Lower leg skin (tissue), 3 donors: ENCODE data around the gene LTBP3.

Experiments used
- CTCF ChIP-seq, 3 donors: fragments of 450-650 bp; IDR thresholded peaks; one replicate each; pipeline ENCODE4 v1.5.1; 2016; ENCODE audit warnings: antibody characterized with exemption in 3 of 3, mild to moderate bottlenecking in 3 of 3, moderate library complexity in 2 of 3
- POLR2A ChIP-seq, 2 donors: fragments of 450-650 bp; IDR thresholded peaks; one replicate each; pipeline ENCODE4 v1.6.1; 2016 to 2017; ENCODE audit warnings: antibody characterized with exemption in 2 of 2, mild to moderate bottlenecking in 1 of 2, moderate library complexity in 1 of 2

- TF ChIP-seq CTCF (IDR thresholded peaks at IDR 0.05) (no peak), POLR2A (IDR thresholded peaks at IDR 0.05) (no peak)
Measured at GRCh38 chr11:65500387-65501185, 57.6 kb downstream of the LTBP3 start.
